SK-N-SH treated with all-trans-retinoic acid at 6 μM for 48 hours (cell line): Measurements from ENCODE around the gene RNASE9.

Experiments
- ARNTL ChIP-seq: fragments of 450-650 bp; formaldehyde crosslinking; IDR thresholded peaks from 2 replicates; pipeline ENCODE4 v1.5.0; 2020; ENCODE audit warnings: low read depth, mild to moderate bottlenecking, moderate library complexity, borderline replicate concordance
- BACH2 ChIP-seq: fragments of 250-450 bp; sonication (Bioruptor Pico); IDR thresholded peaks from 2 replicates; pipeline ENCODE4 v1.9.0; 2021; ENCODE audit warnings: mild to moderate bottlenecking, borderline replicate concordance
- CREB5 ChIP-seq: fragments of 250-450 bp; sonication (Bioruptor Pico); IDR thresholded peaks from 2 replicates; pipeline ENCODE4 v1.5.1; 2020; ENCODE audit warnings: low read depth, mild to moderate bottlenecking, moderate library complexity
- CSRNP3 ChIP-seq: fragments of 250-450 bp; sonication (Bioruptor Pico); IDR thresholded peaks from 2 replicates; pipeline ENCODE4 v1.5.1; 2021; ENCODE audit warnings: mild to moderate bottlenecking, moderate library complexity
- ISL1 ChIP-seq: fragments of 250-450 bp; sonication (Bioruptor Pico); IDR thresholded peaks from 2 replicates; pipeline ENCODE4 v2.1.2; 2022; ENCODE audit warnings: mild to moderate bottlenecking, moderate library complexity
- PATZ1 ChIP-seq: fragments of 250-450 bp; sonication (Bioruptor Pico); IDR thresholded peaks from 2 replicates; pipeline ENCODE4 v1.8.0; 2020; ENCODE audit warnings: mild to moderate bottlenecking, moderate library complexity, borderline replicate concordance
- TOX ChIP-seq: fragments of 250-450 bp; sonication (Bioruptor Pico); IDR thresholded peaks from 2 replicates; pipeline ENCODE4 v1.8.0; 2021; ENCODE audit warnings: mild to moderate bottlenecking, moderate library complexity, borderline replicate concordance
- TSHZ2 ChIP-seq: fragments of 250-450 bp; sonication (Bioruptor Pico); IDR thresholded peaks from 2 replicates; pipeline ENCODE4 v1.5.0; 2020; ENCODE audit warnings: mild to moderate bottlenecking, moderate library complexity
- ZNF565 ChIP-seq: fragments of 450-650 bp; formaldehyde crosslinking; conservative IDR thresholded peaks from 2 replicates; pipeline ENCODE4 v1.5.0; 2020; ENCODE audit warnings: low read depth, mild to moderate bottlenecking, moderate library complexity

GRCh38 chr14:20609215-20610001, 48.6 kb upstream of the RNASE9 start:
- no peak for TF ChIP-seq ARNTL (CRISPR knock-in tag)
- TF ChIP-seq BACH2 (CRISPR knock-in tag) = no peak
- no peak for TF ChIP-seq CSRNP3 (CRISPR knock-in tag)
- no peak for TF ChIP-seq TSHZ2
- TF ChIP-seq ZNF565 (CRISPR knock-in tag) = no peak
- TF ChIP-seq CREB5 = no peak
- no peak for TF ChIP-seq TOX
- no peak for TF ChIP-seq ISL1 (CRISPR knock-in tag)
- no peak for TF ChIP-seq PATZ1 (CRISPR knock-in tag)
